WERI-Rb-1 (cell line): ENCODE measurements around the gene ARHGEF18.
"Not testable (repeated sequence)": the region's sequence is repeated elsewhere in the genome, so short reads cannot be mapped to it uniquely, and the experiment has no call there.

ENCODE experiments used
- DNase-seq: peaks from one replicate; pipeline ENCODE4 v3.0.0-alpha.2; 2020
- H3K27ac ChIP-seq: fragments of 250-450 bp; sonication (Bioruptor Pico); 2 replicates; pipeline ENCODE4 v1.5.1; 2020; ENCODE audit warnings: mild to moderate bottlenecking, moderate library complexity
- H3K27me3 ChIP-seq: fragments of 250-450 bp; sonication (Bioruptor Pico); 2 replicates; pipeline ENCODE4 v1.5.1; 2021; ENCODE audit warnings: mild to moderate bottlenecking, low read depth, moderate library complexity; ENCODE audit not compliant: insufficient read depth, severe bottlenecking
- H3K36me3 ChIP-seq: fragments of 250-450 bp; sonication (Bioruptor Pico); 2 replicates; pipeline ENCODE4 v1.5.1; 2020; ENCODE audit warnings: mild to moderate bottlenecking, moderate library complexity
- H3K4me3 ChIP-seq: 2 replicates; pipeline ENCODE4 v1.5.1; 2011; ENCODE audit warnings: low read depth, mild to moderate bottlenecking, control low read depth, low read length
- H3K9me3 ChIP-seq: fragments of 250-450 bp; sonication (Bioruptor Pico); 2 replicates; pipeline ENCODE4 v1.5.1; 2021; ENCODE audit warnings: mild to moderate bottlenecking, moderate library complexity; ENCODE audit not compliant: severe bottlenecking
- CTCF ChIP-seq: IDR thresholded peaks from 2 replicates; pipeline ENCODE4 v1.5.1; 2011; ENCODE audit warnings: low read depth, mild to moderate bottlenecking, control low read depth, inconsistent platforms, low read length

The ARHGEF18 gene

GRCh38 chr19:7348587-7349230, at the start of gene ARHGEF18:
ARHGEF18 (plus strand) TSS chr19:7348937; CDS start chr19:7362891, 13,954 bp downstream.
- no peak for TF ChIP-seq CTCF
- no peak within 1 kb of the TSS for H3K4me3 ChIP-seq
- no peaks in the 10 kb centered on the region for H3K36me3 ChIP-seq
- peaks cover 6% of the 10 kb centered on the region for H3K9me3 ChIP-seq
- H3K27ac ChIP-seq: no peak within 1 kb of the TSS
- no peaks in the 10 kb centered on the region for H3K27me3 ChIP-seq
- DNase-seq: no peak

- no peak overlapping the region for H3K27ac ChIP-seq
- no peaks in the 10 kb centered on the region for H3K27me3 ChIP-seq
- peaks cover 2% of the 10 kb centered on the region for H3K9me3 ChIP-seq
- no peak for DNase-seq
- no peak for TF ChIP-seq CTCF
- H3K4me3 ChIP-seq: no peak overlapping the region
- H3K36me3 ChIP-seq: no peaks in the 10 kb centered on the region
Observed at GRCh38 chr19:7301525-7301924, 47.2 kb upstream of the ARHGEF18 start.

GRCh38 chr19:7303470-7303869, 45.3 kb upstream of the ARHGEF18 start:
- Histone ChIP-seq H3K27ac (no peak overlapping the region), H3K36me3 (no peaks in the 10 kb centered on the region), H3K4me3 (no peak overlapping the region), H3K27me3 (no peaks in the 10 kb centered on the region), H3K9me3 (peaks cover 2% of the 10 kb centered on the region)
- no peak for DNase-seq
- no peak for TF ChIP-seq CTCF

- H3K27ac ChIP-seq: no peak overlapping the region
- no peak overlapping the region for H3K4me3 ChIP-seq
- H3K36me3 ChIP-seq: no peaks in the 10 kb centered on the region
- no peak for DNase-seq
- H3K27me3 ChIP-seq: no peaks in the 10 kb centered on the region
- H3K9me3 ChIP-seq: peaks cover 2% of the 10 kb centered on the region
- no peak for TF ChIP-seq CTCF
Observed at GRCh38 chr19:7304200-7304599, 44.5 kb upstream of the ARHGEF18 start.

- Histone ChIP-seq H3K9me3 (no peaks in the 10 kb centered on the region), H3K36me3 (no peaks in the 10 kb centered on the region), H3K4me3 (no peak overlapping the region), H3K27ac (no peak overlapping the region), H3K27me3 (no peaks in the 10 kb centered on the region)
- no peak for DNase-seq
- no peak for TF ChIP-seq CTCF
Observed at GRCh38 chr19:7307590-7308218, 41.0 kb upstream of the ARHGEF18 start.

GRCh38 chr19:7308327-7308726, 40.4 kb upstream of the ARHGEF18 start:
- DNase-seq, H3K27me3 ChIP-seq, H3K4me3 ChIP-seq, H3K9me3 ChIP-seq, H3K36me3 ChIP-seq, H3K27ac ChIP-seq: not testable (repeated sequence)
